Right cardiac atrium (tissue), 5 donors: Measurements from ENCODE around the gene NKD2. TPM values are rescaled to one million over a fixed set of nuclear protein-coding genes. Genes with fewer than 3 reads are reported as not detected.

Source experiments
- microRNA-seq, 2 donors: library from miRNA; unstranded; fragments of <30 nt; microRNA quantifications; one replicate each; pipeline ENCODE4 v1.2.0, GENCODE V29; 2020 to 2021
- polyA plus RNA-seq: library from polyadenylated mRNA; stranded (reverse); fragments of 200-250 nt; gene quantifications from one replicate; pipeline ENCODE4 v1.2.3, GENCODE V29; 2013
- total RNA-seq, 4 donors: library from RNA; stranded (reverse); fragmentation: NEBNext Ultra II Directional; extraction: Animal tissue kit (Norgen Biotek cat#: 25700); gene quantifications; one replicate each; pipeline ENCODE4 v1.2.1, GENCODE V29; 2021
- donor health status: healthy with polysubstance abuse.
- donor health status: DM: no; HTN: yes; CAD: no.
- donor health status: DM: no; HTN: no; CAD: no.
- donor health status: DM: no; HTN: yes; CAD: no; lungs with severe emphysema.
- donor health status: DM: yes; HTN: yes; CAD: no.

The NKD2 gene
- total and polyA plus RNA-seq, 5 donors, result 1.9 to 8.6 (median 2.6) TPM

Small RNAs within 50 kb of the gene (microRNA-seq; reads per million reads assigned to microRNA genes)
- gene MIR4635, result 0 reads per million in 2 donors

Other genes with a start within 250 kb of the NKD2 start
- gene ZDHHC11B, start 224.1 kb upstream of the NKD2 start, total RNA-seq, result 10 to 100 TPM; 17.0 to 49.2 (median 24.1) TPM
- gene ZDHHC11B, start 224.1 kb upstream of the NKD2 start, polyA plus RNA-seq, result 6.6 TPM
- 10 to 100 TPM; 19.3 to 66.1 (median 37.4) TPM for gene ZDHHC11, start 157.8 kb upstream of the NKD2 start, total RNA-seq
- 5.8 TPM for gene ZDHHC11, start 157.8 kb upstream of the NKD2 start, polyA plus RNA-seq
- 10 to 100 TPM; 25.1 to 41.3 (median 34.0) TPM for gene BRD9, start 116.0 kb upstream of the NKD2 start, total RNA-seq
- gene BRD9, start 116.0 kb upstream of the NKD2 start, polyA plus RNA-seq, result 17.1 TPM
- gene TRIP13, start 115.9 kb upstream of the NKD2 start, total RNA-seq, result under 1 TPM; 0.25 to 0.94 (median 0.58) TPM
- 0.27 TPM for gene TRIP13, start 115.9 kb upstream of the NKD2 start, polyA plus RNA-seq
- gene SLC12A7, start 103.3 kb downstream of the NKD2 start, total RNA-seq, result 10 to 100 TPM; 57.2 to 80.5 (median 65.6) TPM
- gene SLC12A7, start 103.3 kb downstream of the NKD2 start, polyA plus RNA-seq, result 28.5 TPM
- not detected for gene SLC6A19, start 192.8 kb downstream of the NKD2 start, total RNA-seq
- gene SLC6A19, start 192.8 kb downstream of the NKD2 start, polyA plus RNA-seq, result not detected
- not detected for gene SLC6A18, start 216.6 kb downstream of the NKD2 start, total RNA-seq
- gene SLC6A18, start 216.6 kb downstream of the NKD2 start, polyA plus RNA-seq, result not detected